Measurements from ENCODE around the gene VRK2. TPM values are rescaled to one million over a fixed set of nuclear protein-coding genes. Genes with fewer than 3 reads are reported as not detected.

Gene VRK2
- total and polyA plus RNA-seq, 2 experiments from 2014 or later = 19.0 to 22.5 TPM

GRCh38 chr2:58133395-58133794 is 86.8 kb downstream of the VRK2 start (continued):
- TF ChIP-seq ZNF462 (CRISPR knock-in tag; IDR thresholded peaks at IDR 0.05) = no peak
- TF ChIP-seq REST (IDR thresholded peaks at IDR 0.05; ENCODE audit: unreplicated experiment) = no peak
- TF ChIP-seq ZNF114 (CRISPR knock-in tag; IDR thresholded peaks at IDR 0.05) = no peak
- TF ChIP-seq NANOG (IDR thresholded peaks at IDR 0.05; ENCODE audit: borderline replicate concordance) = no peak

- peaks cover 9% of the 10 kb centered on the region; the same call in 2 of the 3 replicates for H3K36me3 Mint-ChIP-seq (ENCODE audit: low read depth)
- H3K27ac Mint-ChIP-seq = no peak overlapping the region
- no peak overlapping the region for H3K27ac ChIP-seq (ENCODE audit: low read depth)
- peaks cover 10% of the 10 kb centered on the region; the same call in 2 of the 3 replicates for H3K4me1 Mint-ChIP-seq
- H3K4me3 ChIP-seq = no peak overlapping the region
- no peaks in the 10 kb centered on the region for H3K79me2 ChIP-seq (replicated peaks; ENCODE audit: insufficient read depth)
- TF ChIP-seq NANOG (IDR thresholded peaks at IDR 0.05; ENCODE audit: borderline replicate concordance) = no peak
- TF ChIP-seq ZNF462 (CRISPR knock-in tag; IDR thresholded peaks at IDR 0.05) = no peak
- H3F3A ChIP-seq (replicated peaks; ENCODE audit: low read depth) = no peaks in the 10 kb centered on the region
- H3K27me3 Mint-ChIP-seq (ENCODE audit: insufficient read depth, low read depth, poor library complexity) = peaks cover 1% of the 10 kb centered on the region
- no peak overlapping the region for H2AFZ ChIP-seq
- ATAC-seq = no peak
- no peaks in the 10 kb centered on the region for H3K27me3 ChIP-seq (ENCODE audit: insufficient read depth)
- H3K9me2 ChIP-seq (ENCODE audit: insufficient read depth) = no peaks in the 10 kb centered on the region
- no peak for DNase-seq (ENCODE audit: low spot score)
- no peaks in the 10 kb centered on the region for H4K20me1 ChIP-seq (replicated peaks; ENCODE audit: insufficient read depth)
- no peaks in the 10 kb centered on the region for H3K4me1 ChIP-seq (ENCODE audit: insufficient read depth)
- H3K4me2 ChIP-seq = no peak overlapping the region
- H3K9me3 Mint-ChIP-seq = no peaks in the 10 kb centered on the region; the same call in 2 of the 3 replicates
- no peak overlapping the region for H3K4me3 Mint-ChIP-seq
- H3K36me3 ChIP-seq (ENCODE audit: insufficient read depth) = no peaks in the 10 kb centered on the region; the same call in 1 of the 2 replicates
Measured at GRCh38 chr2:58135861-58136260, 89.3 kb downstream of the VRK2 start.

Data from GM23338 (cell line).